NB4 (cell line): ENCODE results near the gene SLC22A23.

Experiments
- DNase-seq: peaks from one replicate; pipeline ENCODE4 v3.0.0; 2010; ENCODE audit warnings: low read depth
- H3K4me3 ChIP-seq: one replicate; pipeline ENCODE4 v1.5.1; 2011; ENCODE audit warnings: mild to moderate bottlenecking, low read depth, low read length, moderate library complexity
- CTCF ChIP-seq: IDR thresholded peaks from one replicate; pipeline ENCODE4 v1.5.1; 2012; ENCODE audit warnings: low read depth, low read length
- MAX ChIP-seq: IDR thresholded peaks from 2 replicates; pipeline ENCODE4 v1.6.1; 2011; ENCODE audit warnings: low read depth, low read length
- MYC ChIP-seq: IDR thresholded peaks from 2 replicates; pipeline ENCODE4 v1.6.1; 2011; ENCODE audit warnings: low read depth, low read length
- POLR2A ChIP-seq: IDR thresholded peaks from 2 replicates; pipeline ENCODE4 v1.6.1; 2011; ENCODE audit warnings: mild to moderate bottlenecking; ENCODE audit not compliant: insufficient read length; ENCODE audit errors: extremely low read depth

The SLC22A23 gene

GRCh38 chr6:3438190-3439167 is 18.4 kb downstream of the SLC22A23 start:
- DNase-seq, result no peak
- TF ChIP-seq MYC, result no peak
- no peak for TF ChIP-seq POLR2A
- TF ChIP-seq MAX, result no peak
- TF ChIP-seq CTCF, result no peak
- H3K4me3 ChIP-seq, result no peak overlapping the region

- peak; percentile 18 for DNase-seq
- H3K4me3 ChIP-seq, result no peak overlapping the region
- TF ChIP-seq MYC (no peak), CTCF (peak; percentile 16), MAX (no peak), POLR2A (no peak)
Measured at GRCh38 chr6:3433005-3433404, 23.8 kb downstream of the SLC22A23 start.

GRCh38 chr6:3432416-3432815 is 24.4 kb downstream of the SLC22A23 start:
- DNase-seq, result no peak
- no peak overlapping the region for H3K4me3 ChIP-seq
- TF ChIP-seq POLR2A (no peak), CTCF (no peak), MYC (no peak), MAX (no peak)

GRCh38 chr6:3431994-3432393 is 24.9 kb downstream of the SLC22A23 start:
- no peak overlapping the region for H3K4me3 ChIP-seq
- DNase-seq, result no peak
- no peak for TF ChIP-seq CTCF
- no peak for TF ChIP-seq MAX
- TF ChIP-seq MYC, result no peak
- TF ChIP-seq POLR2A, result no peak

GRCh38 chr6:3429211-3429610 is 27.6 kb downstream of the SLC22A23 start:
- no peak for DNase-seq
- TF ChIP-seq CTCF (no peak), MYC (no peak), MAX (no peak), POLR2A (no peak)

More at GRCh38 chr6:3429211-3429610, 27.6 kb downstream of the SLC22A23 start:
- H3K4me3 ChIP-seq, result no peak overlapping the region
